ENCODE measurements around the gene PTPRK. TPM values are rescaled to one million over a fixed set of nuclear protein-coding genes. Genes with fewer than 3 reads are reported as not detected.

Gene PTPRK
- total and polyA plus RNA-seq, 2 of the 13 experiments (the other 11 are each of a cell fraction or from before 2014, with no cell fraction given): 43.6 to 98.3 TPM

GRCh38 chr6:128519931-128520435, 416 bp downstream of the PTPRK start (continued):
- no peak for TF ChIP-seq ZBTB40 (IDR thresholded peaks at IDR 0.05)
- TF ChIP-seq ZBTB40 (CRISPR knock-in tag; IDR thresholded peaks at IDR 0.05): no peak; the same call in 1 of the 2 replicates
- no peak for TF ChIP-seq TOPORS (CRISPR knock-in tag; IDR thresholded peaks at IDR 0.05)
- TF ChIP-seq ZNF614 (CRISPR knock-in tag; IDR thresholded peaks at IDR 0.05; ENCODE audit: borderline replicate concordance): no peak
- no peak for TF ChIP-seq SRF (IDR thresholded peaks at IDR 0.05; ENCODE audit: low read depth, low read length)
- no peak for TF ChIP-seq ZNF33A (CRISPR knock-in tag; IDR thresholded peaks at IDR 0.05; ENCODE audit: borderline replicate concordance)
- TF ChIP-seq HOXA3 (CRISPR knock-in tag; IDR thresholded peaks at IDR 0.05): no peak
- TF ChIP-seq GPN1 (CRISPR knock-in tag; IDR thresholded peaks at IDR 0.05; ENCODE audit: borderline replicate concordance): no peak
- TF ChIP-seq ZNF576 (CRISPR knock-in tag; IDR thresholded peaks at IDR 0.05): no peak
- no peak for TF ChIP-seq ZNF205 (CRISPR knock-in tag; IDR thresholded peaks at IDR 0.05)
- TF ChIP-seq KDM2A (CRISPR knock-in tag; IDR thresholded peaks at IDR 0.05; ENCODE audit: borderline replicate concordance, low read depth): no peak
- TF ChIP-seq AKAP8 (CRISPR knock-in tag; IDR thresholded peaks at IDR 0.05): no peak
- no peak; the same call in none of the 2 replicates for TF ChIP-seq JUN (CRISPR knock-in tag; IDR thresholded peaks at IDR 0.05)
- no peak for TF ChIP-seq ZNF30 (CRISPR knock-in tag; IDR thresholded peaks at IDR 0.05)
- no peak; the same call in 1 of the 2 replicates for TF ChIP-seq ESRRA (CRISPR knock-in tag; IDR thresholded peaks at IDR 0.05; ENCODE audit: low read depth)
- TF ChIP-seq BHLHE40 (IDR thresholded peaks at IDR 0.05; ENCODE audit: low read length): no peak
- TF ChIP-seq CC2D1A (CRISPR knock-in tag; IDR thresholded peaks at IDR 0.05): no peak
- no peak for TF ChIP-seq CHD4 (IDR thresholded peaks at IDR 0.05; ENCODE audit: borderline replicate concordance, low read length)
- TF ChIP-seq NFRKB (IDR thresholded peaks at IDR 0.05): no peak
- no peak for TF ChIP-seq MTA3 (CRISPR knock-in tag; IDR thresholded peaks at IDR 0.05)
- no peak for TF ChIP-seq ZMYM3 (CRISPR knock-in tag; IDR thresholded peaks at IDR 0.05)
- TF ChIP-seq NFKB2 (CRISPR knock-in tag; IDR thresholded peaks at IDR 0.05; ENCODE audit: borderline replicate concordance): no peak; the same call in none of the 2 replicates
- TF ChIP-seq ZNF20 (CRISPR knock-in tag; IDR thresholded peaks at IDR 0.05): no peak
- TF ChIP-seq ATF7 (IDR thresholded peaks at IDR 0.05): no peak
- TF ChIP-seq ATF7 (CRISPR knock-in tag; IDR thresholded peaks at IDR 0.05): no peak
- TF ChIP-seq JUND (CRISPR knock-in tag; IDR thresholded peaks at IDR 0.05): no peak; the same call in 1 of the 2 replicates

All from HepG2 (cell line).